IPS DF 6.9 (cell line): ENCODE measurements around the gene SHKBP1.
"Not testable (repeated sequence)": the region's sequence is repeated elsewhere in the genome, so short reads cannot be mapped to it uniquely, and the experiment has no call there.

Experiments
- DNase-seq: peaks from one replicate; pipeline ENCODE4 v3.0.0-alpha.2; 2013; ENCODE audit warnings: low read depth, low spot score
- H3K27ac ChIP-seq: one replicate; pipeline ENCODE4 v1.5.1; 2013; ENCODE audit warnings: low read length, control low read depth
- H3K27me3 ChIP-seq: 2 replicates; pipeline ENCODE4 v1.6.1; 2013; ENCODE audit warnings: mild to moderate bottlenecking, low read length; ENCODE audit not compliant: control insufficient read depth, insufficient read depth
- H3K36me3 ChIP-seq: 2 replicates; pipeline ENCODE4 v1.6.1; 2013; ENCODE audit warnings: low read length; ENCODE audit not compliant: control insufficient read depth, insufficient read depth
- H3K4me1 ChIP-seq: 2 replicates; pipeline ENCODE4 v1.6.1; 2013; ENCODE audit warnings: low read length; ENCODE audit not compliant: control insufficient read depth, insufficient read depth
- H3K4me3 ChIP-seq: 2 replicates; pipeline ENCODE4 v1.5.1; 2013; ENCODE audit warnings: mild to moderate bottlenecking, low read length
- H3K9me3 ChIP-seq: 2 replicates; pipeline ENCODE4 v1.6.1; 2013; ENCODE audit warnings: low read length, inconsistent platforms; ENCODE audit not compliant: control insufficient read depth, insufficient read depth
- WGBS: extraction: QIAGEN DNeasy Blood & Tissue Kit; methylation state at CpG from one replicate; pipeline ENCODE4 v1.1.7; 2013; ENCODE audit warnings: mixed read lengths, missing lambda C conversion rate; ENCODE audit not compliant: insufficient read length, insufficient coverage; 5-methylcytosine and 5-hydroxymethylcytosine counted together

The SHKBP1 gene

GRCh38 chr19:40543029-40543597 is 33.6 kb upstream of the SHKBP1 start:
- no peaks in the 10 kb centered on the region for H3K4me1 ChIP-seq
- no CpG with 5 or more reads among the region's 6 CpGs for WGBS
- no peak overlapping the region for H3K4me3 ChIP-seq
- H3K36me3 ChIP-seq, result no peaks in the 10 kb centered on the region
- no peaks in the 10 kb centered on the region; the same call in 1 of the 2 replicates for H3K27me3 ChIP-seq
- H3K9me3 ChIP-seq, result no peaks in the 10 kb centered on the region; the same call in 1 of the 2 replicates
- DNase-seq, result no peak
- no peak overlapping the region for H3K27ac ChIP-seq

GRCh38 chr19:40546153-40546841 is 30.4 kb upstream of the SHKBP1 start:
- H3K36me3 ChIP-seq, H3K4me1 ChIP-seq, H3K27ac ChIP-seq, H3K9me3 ChIP-seq, H3K4me3 ChIP-seq, DNase-seq, H3K27me3 ChIP-seq: not testable (repeated sequence)
- WGBS, result no CpG with 5 or more reads among the region's 3 CpGs

GRCh38 chr19:40547190-40547589 is 29.5 kb upstream of the SHKBP1 start:
- no CpG with 5 or more reads among the region's 4 CpGs for WGBS
- H3K4me1 ChIP-seq, DNase-seq, H3K4me3 ChIP-seq, H3K27me3 ChIP-seq, H3K27ac ChIP-seq, H3K36me3 ChIP-seq, H3K9me3 ChIP-seq: not testable (repeated sequence)

GRCh38 chr19:40547836-40548235 is 28.8 kb upstream of the SHKBP1 start:
- no peak overlapping the region for H3K4me3 ChIP-seq
- no peaks in the 10 kb centered on the region; the same call in 1 of the 2 replicates for H3K27me3 ChIP-seq
- no peaks in the 10 kb centered on the region; the same call in 1 of the 2 replicates for H3K9me3 ChIP-seq
- no peak overlapping the region for H3K27ac ChIP-seq
- H3K36me3 ChIP-seq, result no peaks in the 10 kb centered on the region
- DNase-seq, result no peak
- no CpG with 5 or more reads among the region's 1 CpG for WGBS
- no peaks in the 10 kb centered on the region; the same call in 1 of the 2 replicates for H3K4me1 ChIP-seq

GRCh38 chr19:40549007-40549708 is 27.5 kb upstream of the SHKBP1 start:
- WGBS, result no CpG with 5 or more reads among the region's 43 CpGs
- peak; percentile 82 for DNase-seq
- Histone ChIP-seq H3K36me3 (no peaks in the 10 kb centered on the region), H3K9me3 (no peaks in the 10 kb centered on the region; the same call in 1 of the 2 replicates), H3K27ac (no peak overlapping the region), H3K4me1 (no peaks in the 10 kb centered on the region; the same call in 1 of the 2 replicates), H3K27me3 (peaks cover 2% of the 10 kb centered on the region; the same call in 1 of the 2 replicates), H3K4me3 (peak overlapping the region; percentile 7; the same call in 1 of the 2 replicates)

GRCh38 chr19:40550951-40551350 is 25.7 kb upstream of the SHKBP1 start:
- Histone ChIP-seq H3K36me3 (no peaks in the 10 kb centered on the region), H3K27ac (no peak overlapping the region), H3K9me3 (no peaks in the 10 kb centered on the region; the same call in 1 of the 2 replicates), H3K27me3 (peaks cover 8% of the 10 kb centered on the region; the same call in 1 of the 2 replicates), H3K4me1 (peaks cover 3% of the 10 kb centered on the region), H3K4me3 (no peak overlapping the region)
- DNase-seq, result no peak
- no CpG with 5 or more reads among the region's 4 CpGs for WGBS

- peaks cover 8% of the 10 kb centered on the region; the same call in 1 of the 2 replicates for H3K27me3 ChIP-seq
- WGBS, result no CpG with 5 or more reads among the region's 3 CpGs
- H3K4me3 ChIP-seq, result no peak overlapping the region
- peaks cover 3% of the 10 kb centered on the region for H3K4me1 ChIP-seq
- no peak for DNase-seq
- no peaks in the 10 kb centered on the region for H3K36me3 ChIP-seq
- no peak overlapping the region for H3K27ac ChIP-seq
- no peaks in the 10 kb centered on the region for H3K9me3 ChIP-seq
Measured at GRCh38 chr19:40552848-40553247, 23.8 kb upstream of the SHKBP1 start.

- DNase-seq, result no peak
- Histone ChIP-seq H3K4me3 (peak overlapping the region; percentile 2; the same call in 1 of the 2 replicates), H3K27ac (no peak overlapping the region), H3K9me3 (no peaks in the 10 kb centered on the region), H3K27me3 (peaks cover 8% of the 10 kb centered on the region; the same call in 1 of the 2 replicates), H3K4me1 (peaks cover 3% of the 10 kb centered on the region; the same call in 1 of the 2 replicates), H3K36me3 (no peaks in the 10 kb centered on the region)
- no CpG with 5 or more reads among the region's 69 CpGs for WGBS
Measured at GRCh38 chr19:40553885-40554857, 22.5 kb upstream of the SHKBP1 start.

GRCh38 chr19:40555978-40556689 is 20.5 kb upstream of the SHKBP1 start:
- no peaks in the 10 kb centered on the region for H3K9me3 ChIP-seq
- no peak for DNase-seq
- no peaks in the 10 kb centered on the region for H3K36me3 ChIP-seq
- H3K4me3 ChIP-seq, result no peak overlapping the region
- H3K27ac ChIP-seq, result no peak overlapping the region
- peaks cover 5% of the 10 kb centered on the region; the same call in 1 of the 2 replicates for H3K4me1 ChIP-seq
- peaks cover 8% of the 10 kb centered on the region; the same call in 1 of the 2 replicates for H3K27me3 ChIP-seq
- WGBS, result no CpG with 5 or more reads among the region's 17 CpGs
